WERI-Rb-1 (cell line): ENCODE data around the gene IL17RA.
A peak's percentile ranks its signal among the peaks of the same experiment; 100 is the strongest.
"Not testable (repeated sequence)": the region's sequence is repeated elsewhere in the genome, so short reads cannot be mapped to it uniquely, and the experiment has no call there.

ENCODE experiments used
- DNase-seq: peaks from one replicate; pipeline ENCODE4 v3.0.0-alpha.2; 2020
- H3K27ac ChIP-seq: fragments of 250-450 bp; sonication (Bioruptor Pico); 2 replicates; pipeline ENCODE4 v1.5.1; 2020; ENCODE audit warnings: mild to moderate bottlenecking, moderate library complexity
- H3K27me3 ChIP-seq: fragments of 250-450 bp; sonication (Bioruptor Pico); 2 replicates; pipeline ENCODE4 v1.5.1; 2021; ENCODE audit warnings: mild to moderate bottlenecking, low read depth, moderate library complexity; ENCODE audit not compliant: insufficient read depth, severe bottlenecking
- H3K36me3 ChIP-seq: fragments of 250-450 bp; sonication (Bioruptor Pico); 2 replicates; pipeline ENCODE4 v1.5.1; 2020; ENCODE audit warnings: mild to moderate bottlenecking, moderate library complexity
- H3K4me3 ChIP-seq: 2 replicates; pipeline ENCODE4 v1.5.1; 2011; ENCODE audit warnings: low read depth, mild to moderate bottlenecking, control low read depth, low read length
- H3K9me3 ChIP-seq: fragments of 250-450 bp; sonication (Bioruptor Pico); 2 replicates; pipeline ENCODE4 v1.5.1; 2021; ENCODE audit warnings: mild to moderate bottlenecking, moderate library complexity; ENCODE audit not compliant: severe bottlenecking
- CTCF ChIP-seq: IDR thresholded peaks from 2 replicates; pipeline ENCODE4 v1.5.1; 2011; ENCODE audit warnings: low read depth, mild to moderate bottlenecking, control low read depth, inconsistent platforms, low read length

IL17RA gene

GRCh38 chr22:17084554-17085276 lies at the start of gene IL17RA:
Gene IL17RA (plus strand): TSS chr22:17085000. CDS start chr22:17085092, 92 bp downstream.
- H3K27me3 ChIP-seq: no peaks in the 10 kb centered on the region
- peak within 1 kb of the TSS; percentile 66 for H3K27ac ChIP-seq
- H3K9me3 ChIP-seq: no peaks in the 10 kb centered on the region
- TF ChIP-seq CTCF: 0 out of 2 replicates have a peak, but pooled peaks have one; percentile 0
- H3K36me3 ChIP-seq: no peaks in the 10 kb centered on the region; the same call in 1 of the 2 replicates
- DNase-seq: peak; percentile 93
- H3K4me3 ChIP-seq: peak within 1 kb of the TSS; percentile 61

- Histone ChIP-seq H3K27me3 (peaks cover 26% of the 10 kb centered on the region), H3K36me3 (no peaks in the 10 kb centered on the region), H3K9me3 (peaks cover 3% of the 10 kb centered on the region), H3K27ac (no peak overlapping the region), H3K4me3 (no peak overlapping the region)
- no peak for DNase-seq
- TF ChIP-seq CTCF: no peak
Measured at GRCh38 chr22:17035246-17035645, 49.6 kb upstream of the IL17RA start.

GRCh38 chr22:17035976-17036841 lies 48.6 kb upstream of the IL17RA start:
- H3K4me3 ChIP-seq, H3K36me3 ChIP-seq, DNase-seq, H3K9me3 ChIP-seq, H3K27ac ChIP-seq: not testable (repeated sequence)
- peaks cover 33% of the 10 kb centered on the region for H3K27me3 ChIP-seq

GRCh38 chr22:17036842-17037711 lies 47.7 kb upstream of the IL17RA start:
- not testable (repeated sequence) for H3K9me3 ChIP-seq, DNase-seq, H3K4me3 ChIP-seq, H3K36me3 ChIP-seq, H3K27ac ChIP-seq
- peaks cover 40% of the 10 kb centered on the region for H3K27me3 ChIP-seq

GRCh38 chr22:17043521-17043920 lies 41.3 kb upstream of the IL17RA start:
- no peak overlapping the region for H3K27ac ChIP-seq
- H3K27me3 ChIP-seq: peaks cover 90% of the 10 kb centered on the region
- H3K4me3 ChIP-seq: no peak overlapping the region
- no peaks in the 10 kb centered on the region for H3K36me3 ChIP-seq
- peaks cover 4% of the 10 kb centered on the region for H3K9me3 ChIP-seq
- DNase-seq: no peak
- TF ChIP-seq CTCF: no peak

- Histone ChIP-seq H3K36me3 (no peaks in the 10 kb centered on the region), H3K27ac (no peak overlapping the region)
- TF ChIP-seq CTCF: no peak
Measured at GRCh38 chr22:17046566-17047348, 38.0 kb upstream of the IL17RA start.

More at GRCh38 chr22:17046566-17047348, 38.0 kb upstream of the IL17RA start:
- DNase-seq: no peak
- H3K4me3 ChIP-seq: no peak overlapping the region
- H3K27me3 ChIP-seq: peaks cover 86% of the 10 kb centered on the region
- H3K9me3 ChIP-seq: no peaks in the 10 kb centered on the region
